ENCODE data around the gene DNAJC21.

The DNAJC21 gene

DNA sequence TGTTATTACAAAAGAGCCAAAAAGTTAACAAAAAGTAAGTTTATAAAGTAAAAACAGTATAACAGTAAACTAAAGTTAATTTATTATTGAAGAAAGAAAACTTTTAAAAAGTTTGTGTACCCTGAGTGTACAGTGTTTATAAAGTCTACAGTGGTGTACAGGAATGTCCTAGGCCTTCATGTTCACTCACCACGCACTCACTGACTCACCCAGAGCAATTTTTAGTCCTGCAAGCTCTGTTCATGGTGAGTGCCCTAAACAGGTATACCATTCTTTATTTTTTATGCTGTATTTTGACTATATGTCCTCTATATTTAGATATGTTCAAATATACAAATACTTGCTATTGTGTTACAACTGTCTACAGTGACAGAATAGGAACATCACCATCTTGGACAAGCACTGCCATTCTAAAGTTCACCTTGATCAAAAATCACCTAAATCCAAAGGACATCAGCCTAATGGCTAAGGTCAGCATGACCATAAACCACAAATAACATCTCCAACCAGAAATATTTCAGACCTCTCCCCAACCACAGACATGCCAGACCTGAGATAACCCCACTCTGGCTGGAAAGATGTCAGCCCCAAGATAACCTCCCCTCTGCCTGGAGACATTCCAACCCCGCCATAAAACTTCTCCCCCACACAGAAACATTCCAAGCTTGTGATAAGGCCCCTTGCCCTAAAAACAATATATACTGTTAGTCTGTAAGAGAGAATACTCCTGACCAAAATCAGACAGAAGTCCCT is 62.3 kb downstream of the DNAJC21 start:
- no peaks in the 10 kb centered on the region for H3K4me1 Mint-ChIP-seq
- no peak overlapping the region for H3K27ac Mint-ChIP-seq
- peaks cover 6% of the 10 kb centered on the region for H3K36me3 Mint-ChIP-seq
- peaks cover 12% of the 10 kb centered on the region for H3K9me3 Mint-ChIP-seq
- peaks cover 34% of the 10 kb centered on the region for H3K27me3 Mint-ChIP-seq
- no peak overlapping the region for H3K4me3 Mint-ChIP-seq

GRCh38 chr5:34993951-34994350 is 64.6 kb downstream of the DNAJC21 start:
- Mint-ChIP-seq H3K36me3 (peaks cover 1% of the 10 kb centered on the region), H3K27ac (no peak overlapping the region), H3K27me3 (peaks cover 26% of the 10 kb centered on the region), H3K9me3 (no peaks in the 10 kb centered on the region), H3K4me3 (no peak overlapping the region), H3K4me1 (no peaks in the 10 kb centered on the region)

- Mint-ChIP-seq H3K36me3 (no peaks in the 10 kb centered on the region), H3K4me3 (no peak overlapping the region), H3K27me3 (peaks cover 23% of the 10 kb centered on the region), H3K4me1 (no peaks in the 10 kb centered on the region), H3K9me3 (no peaks in the 10 kb centered on the region), H3K27ac (no peak overlapping the region)
Measured at GRCh38 chr5:34996261-34996660, 66.9 kb downstream of the DNAJC21 start.

DNA sequence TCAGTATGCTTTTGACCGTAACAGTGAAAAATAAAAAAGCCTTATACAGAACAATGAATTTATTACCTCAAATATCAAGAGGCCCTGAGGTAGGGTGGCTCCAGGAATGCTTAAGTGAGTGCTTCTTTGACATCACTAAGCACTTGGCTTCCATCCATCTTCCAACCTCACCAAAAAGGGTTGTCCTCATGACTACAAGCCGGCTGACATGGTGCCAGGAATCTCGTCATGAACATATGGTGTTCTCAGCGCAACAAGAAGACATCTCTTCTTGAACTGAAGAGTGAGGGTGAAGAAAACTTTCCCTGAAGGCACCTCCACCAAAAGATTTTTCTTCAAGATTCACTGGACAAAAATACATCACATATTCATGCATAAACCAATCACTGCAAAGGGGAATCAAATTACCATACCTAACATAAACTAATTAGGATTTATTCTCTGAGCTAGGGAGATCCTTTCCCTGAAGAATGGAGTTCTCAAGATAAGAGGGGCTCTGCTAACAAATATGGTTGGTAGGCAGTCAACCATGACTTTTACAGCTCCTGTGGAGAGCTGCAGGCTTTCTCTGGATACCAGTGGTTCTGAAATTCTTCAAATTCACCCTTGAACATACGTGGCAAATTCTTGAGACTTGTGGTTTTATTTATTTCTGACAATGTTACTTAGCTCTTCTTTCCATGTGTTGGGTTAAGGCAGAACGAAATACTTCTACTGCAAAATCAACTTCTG is 68.9 kb downstream of the DNAJC21 start:
- Mint-ChIP-seq H3K27me3 (peaks cover 24% of the 10 kb centered on the region), H3K36me3 (no peaks in the 10 kb centered on the region), H3K27ac (no peak overlapping the region), H3K4me1 (no peaks in the 10 kb centered on the region), H3K4me3 (no peak overlapping the region), H3K9me3 (no peaks in the 10 kb centered on the region)

GRCh38 chr5:35001842-35002241 is 72.5 kb downstream of the DNAJC21 start:
- H3K36me3 Mint-ChIP-seq: no peaks in the 10 kb centered on the region
- H3K4me3 Mint-ChIP-seq: no peak overlapping the region
- H3K27ac Mint-ChIP-seq: no peak overlapping the region
- H3K27me3 Mint-ChIP-seq: peaks cover 21% of the 10 kb centered on the region
- no peaks in the 10 kb centered on the region for H3K4me1 Mint-ChIP-seq
- no peaks in the 10 kb centered on the region for H3K9me3 Mint-ChIP-seq

- H3K9me3 Mint-ChIP-seq: no peaks in the 10 kb centered on the region
- peaks cover 24% of the 10 kb centered on the region for H3K27me3 Mint-ChIP-seq
- no peak overlapping the region for H3K27ac Mint-ChIP-seq
- H3K4me1 Mint-ChIP-seq: no peaks in the 10 kb centered on the region
- no peak overlapping the region for H3K4me3 Mint-ChIP-seq
- H3K36me3 Mint-ChIP-seq: no peaks in the 10 kb centered on the region
Measured at GRCh38 chr5:35002459-35002858, 73.1 kb downstream of the DNAJC21 start.

DNA sequence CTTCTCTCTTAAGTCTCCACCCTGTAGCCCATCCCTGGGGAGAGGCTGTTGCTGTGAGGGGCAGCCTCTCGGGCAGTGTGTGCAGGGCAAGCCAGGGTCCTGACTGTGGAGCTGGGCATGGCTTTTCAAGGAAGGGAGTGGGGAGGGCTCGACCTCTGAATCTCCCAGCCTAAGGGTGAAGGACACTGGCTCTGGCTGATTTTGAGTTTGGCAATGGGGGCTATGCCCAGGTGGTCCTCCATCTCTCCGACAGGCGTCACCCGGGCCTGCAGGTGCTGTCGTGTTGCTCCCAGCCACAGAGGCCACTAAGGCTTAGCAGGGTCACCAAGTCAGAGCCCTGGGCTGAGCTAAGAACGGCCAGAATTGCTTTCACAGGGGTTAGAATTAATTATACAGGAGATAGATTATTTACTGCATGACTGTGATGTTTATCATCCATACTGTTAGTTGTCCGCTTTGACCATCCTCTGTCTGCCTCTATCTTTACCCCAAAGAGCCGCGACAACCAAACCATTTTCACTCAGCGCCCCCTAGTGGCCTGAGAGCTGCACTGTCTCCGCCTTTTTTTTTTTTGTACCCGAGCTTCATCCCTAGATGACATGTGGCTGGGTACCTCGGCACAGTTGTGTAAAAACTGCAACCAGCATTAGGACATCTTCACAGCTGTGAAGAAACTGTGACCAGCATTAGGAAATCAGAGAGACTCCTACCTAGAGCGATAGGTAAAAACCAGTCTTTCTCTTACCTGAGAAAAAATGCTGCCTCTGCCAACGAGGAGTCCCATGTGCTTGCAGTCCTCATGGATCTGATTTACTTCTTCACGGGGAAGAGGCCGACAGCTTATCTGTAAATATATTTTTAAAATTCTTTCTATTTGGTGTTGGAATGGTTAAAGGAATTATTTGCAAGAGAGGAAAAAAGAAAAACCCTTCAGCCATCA is 73.9 kb downstream of the DNAJC21 start:
- Mint-ChIP-seq H3K4me3 (no peak overlapping the region), H3K4me1 (no peaks in the 10 kb centered on the region), H3K9me3 (no peaks in the 10 kb centered on the region), H3K27me3 (peaks cover 26% of the 10 kb centered on the region), H3K27ac (no peak overlapping the region), H3K36me3 (no peaks in the 10 kb centered on the region)

GRCh38 chr5:35004200-35004599 is 74.8 kb downstream of the DNAJC21 start:
- no peak overlapping the region for H3K4me3 Mint-ChIP-seq
- no peaks in the 10 kb centered on the region for H3K36me3 Mint-ChIP-seq

GRCh38 chr5:35004771-35005170 is 75.4 kb downstream of the DNAJC21 start:
- Mint-ChIP-seq H3K27me3 (peaks cover 29% of the 10 kb centered on the region), H3K27ac (no peak overlapping the region), H3K4me1 (no peaks in the 10 kb centered on the region), H3K36me3 (no peaks in the 10 kb centered on the region), H3K4me3 (no peak overlapping the region), H3K9me3 (no peaks in the 10 kb centered on the region)

More at GRCh38 chr5:35004200-35004599, 74.8 kb downstream of the DNAJC21 start:
- H3K9me3 Mint-ChIP-seq: no peaks in the 10 kb centered on the region
- H3K27ac Mint-ChIP-seq: no peak overlapping the region
- no peaks in the 10 kb centered on the region for H3K4me1 Mint-ChIP-seq
- H3K27me3 Mint-ChIP-seq: peaks cover 28% of the 10 kb centered on the region
